ENCODE data around the gene PTCD3. TPM values are rescaled to one million over a fixed set of nuclear protein-coding genes. Genes with fewer than 3 reads are reported as not detected.

PTCD3 gene
- total RNA-seq, 1 donor from 2014 or later = 58.9 TPM

GRCh38 chr2:86081724-86082123 lies 24.3 kb upstream of the PTCD3 start:
- no peak for DNase-seq (ENCODE audit: low read depth in 2 of 2)

GRCh38 chr2:86082756-86083155 lies 23.3 kb upstream of the PTCD3 start:
- DNase-seq (ENCODE audit: low read depth in 2 of 2) = no peak

GRCh38 chr2:86087936-86088850 lies 17.8 kb upstream of the PTCD3 start:
- no peak for DNase-seq (ENCODE audit: low read depth in 2 of 2)

- DNase-seq (ENCODE audit: low read depth in 2 of 2) = no peak
These were observed 11.8 kb upstream of the PTCD3 start for GRCh38 chr2:86094229-86094628.

- no peak for DNase-seq (ENCODE audit: low read depth in 2 of 2)
These were observed 8.7 kb upstream of the PTCD3 start for GRCh38 chr2:86097114-86097896.

GRCh38 chr2:86097913-86098312 lies 8.1 kb upstream of the PTCD3 start:
- DNase-seq (ENCODE audit: low read depth in 2 of 2) = no peak

GRCh38 chr2:86102157-86102556 lies 3.9 kb upstream of the PTCD3 start:
- DNase-seq (ENCODE audit: low read depth in 2 of 2) = no peak

- DNase-seq (ENCODE audit: low read depth in 2 of 2) = peak; percentile 96
These were observed 625 bp upstream of the PTCD3 start, which contains the start of gene POLR1A for GRCh38 chr2:86105252-86105968. Gene POLR1A (minus strand): TSS chr2:86105886. CDS start chr2:86105776, 110 bp downstream.

- DNase-seq (ENCODE audit: low read depth in 2 of 2) = peak in 1 of 2 donors; percentile 16
These were observed 996 bp downstream of the PTCD3 start for GRCh38 chr2:86107031-86107430.

- no peak for DNase-seq (ENCODE audit: low read depth in 2 of 2)
These were observed 12.1 kb downstream of the PTCD3 start for GRCh38 chr2:86118130-86118529.

GRCh38 chr2:86123328-86123925 lies 17.4 kb downstream of the PTCD3 start:
- DNase-seq (ENCODE audit: low read depth in 2 of 2) = peak in 1 of 2 donors; percentile 55

GRCh38 chr2:86124683-86125082 lies 18.6 kb downstream of the PTCD3 start:
- no peak for DNase-seq (ENCODE audit: low read depth in 2 of 2)

- no peak for DNase-seq (ENCODE audit: low read depth in 2 of 2)
These were observed 28.7 kb downstream of the PTCD3 start for GRCh38 chr2:86134709-86135108.

- no peak for DNase-seq (ENCODE audit: low read depth in 2 of 2)
These were observed 29.6 kb downstream of the PTCD3 start for GRCh38 chr2:86135653-86136052.

- DNase-seq (ENCODE audit: low read depth in 2 of 2) = no peak
These were observed 30.1 kb downstream of the PTCD3 start for GRCh38 chr2:86136141-86136540.

- no peak for DNase-seq (ENCODE audit: low read depth in 2 of 2)
These were observed 32.9 kb downstream of the PTCD3 start for GRCh38 chr2:86138736-86139625.

GRCh38 chr2:86139981-86140380 lies 33.9 kb downstream of the PTCD3 start:
- no peak for DNase-seq (ENCODE audit: low read depth in 2 of 2)

GRCh38 chr2:86140969-86141392 lies 34.9 kb downstream of the PTCD3 start:
- DNase-seq (ENCODE audit: low read depth in 2 of 2) = no peak

- DNase-seq (ENCODE audit: low read depth in 2 of 2) = no peak
These were observed 36.6 kb downstream of the PTCD3 start for GRCh38 chr2:86142436-86143257.

All from lung microvascular endothelial cell (primary cell).